Testis (tissue), 3 donors: Measurements from ENCODE around the gene BBX. TPM values are rescaled to one million over a fixed set of nuclear protein-coding genes. Genes with fewer than 3 reads are reported as not detected.

Source experiments
- DNase-seq: peaks from one replicate; pipeline ENCODE4 v3.0.0-alpha.2; 2019
- H3K27ac ChIP-seq, 2 donors: fragments of 200-600 bp; sonication (generic); one replicate each; pipeline ENCODE4 v1.5.1; 2019
- H3K27me3 ChIP-seq: fragments of 200-600 bp; sonication (generic); one replicate; pipeline ENCODE4 v1.5.1; 2019
- H3K36me3 ChIP-seq: fragments of 200-600 bp; sonication (generic); one replicate; pipeline ENCODE4 v1.5.1; 2017; ENCODE audit warnings: low read depth; ENCODE audit errors: missing control alignments
- H3K4me1 ChIP-seq: fragments of 200-600 bp; sonication (generic); one replicate; pipeline ENCODE4 v1.5.1; 2019
- H3K4me3 ChIP-seq, 2 donors: fragments of 200-600 bp; sonication (generic); one replicate each; pipeline ENCODE4 v1.5.1; 2017 to 2019
- H3K9me3 ChIP-seq: fragments of 200-600 bp; sonication (generic); one replicate; pipeline ENCODE4 v1.5.1; 2017
- CTCF ChIP-seq, 3 experiments: fragments of 450-650 bp in 2 of 3; fragments of 200-600 bp in 1 of 3; sonication (generic) in 1 of 3; IDR thresholded peaks; one replicate each; pipeline ENCODE4 v1.5.1; 2016 to 2019; ENCODE audit warnings: antibody characterized with exemption in 3 of 3, mild to moderate bottlenecking in 2 of 3, moderate library complexity in 1 of 3
- POLR2A ChIP-seq: fragments of 450-650 bp; IDR thresholded peaks from one replicate; pipeline ENCODE4 v1.6.1; 2017; ENCODE audit warnings: antibody characterized with exemption, mild to moderate bottlenecking, moderate library complexity
- WGBS, 2 donors: methylation state at CpG; one replicate each; pipeline ENCODE4 v1.1.5; 2018; 5-methylcytosine and 5-hydroxymethylcytosine counted together
- intact Hi-C: fragments of 100-400 bp; cut with DNase I; formaldehyde crosslinking; loops from one replicate; pipeline ENCODE4 v1.15.1; 2023; ENCODE audit warnings: low total_unique reads
- polyA plus RNA-seq: library from polyadenylated mRNA; stranded (reverse); fragments of 350-450 nt; fragmentation: Illumina TruSeq; extraction: RNeasy Lipid Tissue Mini Kit (QIAGEN cat#74804); gene quantifications from one replicate; pipeline ENCODE4 v1.2.3, GENCODE V29; 2014; ENCODE audit warnings: low read depth, low replicate concordance; ENCODE audit not compliant: insufficient read depth
- total RNA-seq, 2 donors: library from RNA; depleted of rRNA; stranded (reverse); fragments of >200 nt; gene quantifications; one replicate each; pipeline ENCODE4 v1.2.3, GENCODE V29; 2016

BBX gene
- total and polyA plus RNA-seq, 3 donors from 2014 or later = 93.3 to 317 (median 312) TPM

- no peak for DNase-seq
Measured at GRCh38 chr3:107660306-107660976, 137.7 kb downstream of the BBX start.

GRCh38 chr3:107661447-107662123, 138.8 kb downstream of the BBX start:
- peak overlapping the region in 1 of 2 donors; percentile 52 for H3K27ac ChIP-seq

More at GRCh38 chr3:107660306-107660976, 137.7 kb downstream of the BBX start:
- Histone ChIP-seq H3K36me3 (no peaks in the 10 kb centered on the region), H3K4me3 (no peak overlapping the region), H3K9me3 (no peaks in the 10 kb centered on the region), H3K4me1 (peaks cover 36% of the 10 kb centered on the region), H3K27me3 (no peaks in the 10 kb centered on the region), H3K27ac (peak overlapping the region in 1 of 2 donors; percentile 10)
- 35 to 53% methylated on average over 3 of the region's 3 CpGs for WGBS, 2 donors
- peak in 2 of 3 experiments; percentile 39 to 57 for TF ChIP-seq CTCF (IDR thresholded peaks at IDR 0.05)
- no peak for TF ChIP-seq POLR2A
- intact Hi-C loops = loop anchor here (10.0 kb wide), 1 partner anchor 426 kb away; no protein-coding TSS in a partner anchor

GRCh38 chr3:107662124-107662507, 139.4 kb downstream of the BBX start:
- peaks cover 44% of the 10 kb centered on the region for H3K4me1 ChIP-seq
- intact Hi-C loops = loop anchor here (10.0 kb wide), 1 partner anchor 427 kb away; no protein-coding TSS in a partner anchor
- no peaks in the 10 kb centered on the region for H3K36me3 ChIP-seq
- H3K4me3 ChIP-seq = no peak overlapping the region
- H3K27me3 ChIP-seq = no peaks in the 10 kb centered on the region
- peak overlapping the region in 1 of 2 donors; percentile 52 for H3K27ac ChIP-seq
- no peak for TF ChIP-seq CTCF (IDR thresholded peaks at IDR 0.05)
- no peak for TF ChIP-seq POLR2A
- no peaks in the 10 kb centered on the region for H3K9me3 ChIP-seq
- WGBS, 2 donors = 33 to 41% methylated on average over 4 of the region's 4 CpGs
- DNase-seq = peak; percentile 52

More at GRCh38 chr3:107661447-107662123, 138.8 kb downstream of the BBX start:
- Histone ChIP-seq H3K4me3 (no peak overlapping the region), H3K9me3 (no peaks in the 10 kb centered on the region), H3K36me3 (no peaks in the 10 kb centered on the region), H3K27me3 (no peaks in the 10 kb centered on the region), H3K4me1 (peaks cover 44% of the 10 kb centered on the region)
- DNase-seq = no peak
- 62 to 70% methylated on average over 3 of the region's 3 CpGs for WGBS, 2 donors
- TF ChIP-seq CTCF (IDR thresholded peaks at IDR 0.05) (no peak), POLR2A (no peak)
- intact Hi-C loops = loop anchor here (10.0 kb wide), 1 partner anchor 427 kb away; no protein-coding TSS in a partner anchor

- peak overlapping the region in 1 of 2 donors; percentile 52 for H3K27ac ChIP-seq
Measured at GRCh38 chr3:107662586-107662985, 139.8 kb downstream of the BBX start.

More at GRCh38 chr3:107662586-107662985, 139.8 kb downstream of the BBX start:
- H3K4me3 ChIP-seq = no peak overlapping the region
- no peaks in the 10 kb centered on the region for H3K27me3 ChIP-seq
- H3K4me1 ChIP-seq = peaks cover 44% of the 10 kb centered on the region
- H3K9me3 ChIP-seq = no peaks in the 10 kb centered on the region
- no peak for DNase-seq
- H3K36me3 ChIP-seq = no peaks in the 10 kb centered on the region
- WGBS, 2 donors = 67 to 68% methylated on average over 7 of the region's 7 CpGs
- intact Hi-C loops = loop anchor here (10.0 kb wide), 1 partner anchor 428 kb away; no protein-coding TSS in a partner anchor
- TF ChIP-seq CTCF (IDR thresholded peaks at IDR 0.05) (no peak), POLR2A (no peak)
